ENCODE measurements around the gene RNU4-1.
"Not testable (repeated sequence)": the region's sequence is repeated elsewhere in the genome, so short reads cannot be mapped to it uniquely, and the experiment has no call there.

Gene RNU4-1

GRCh38 chr12:120292661-120293531 is at the start of gene RNU4-1:
Gene RNU4-1 (minus strand): TSS chr12:120293237.
- peak; percentile 92 for DNase-seq (ENCODE audit: low read depth)

- no peak for DNase-seq (ENCODE audit: low read depth)
Measured at GRCh38 chr12:120342175-120343038, 49.4 kb upstream of the RNU4-1 start.

GRCh38 chr12:120339256-120339655 is 46.2 kb upstream of the RNU4-1 start:
- no peak for DNase-seq (ENCODE audit: low read depth)

- no peak for DNase-seq (ENCODE audit: low read depth)
Measured at GRCh38 chr12:120337730-120338129, 44.7 kb upstream of the RNU4-1 start.

GRCh38 chr12:120336392-120336791 is 43.4 kb upstream of the RNU4-1 start:
- DNase-seq (ENCODE audit: low read depth) = not testable (repeated sequence)

- peak; percentile 12 for DNase-seq (ENCODE audit: low read depth)
Measured at GRCh38 chr12:120335447-120335846, 42.4 kb upstream of the RNU4-1 start.

GRCh38 chr12:120332523-120332922 is 39.5 kb upstream of the RNU4-1 start:
- DNase-seq (ENCODE audit: low read depth) = no peak

- no peak for DNase-seq (ENCODE audit: low read depth)
Measured at GRCh38 chr12:120332041-120332440, 39.0 kb upstream of the RNU4-1 start.

- DNase-seq (ENCODE audit: low read depth) = no peak
Measured at GRCh38 chr12:120331390-120331789, 38.4 kb upstream of the RNU4-1 start.

- no peak for DNase-seq (ENCODE audit: low read depth)
Measured at GRCh38 chr12:120328228-120328627, 35.2 kb upstream of the RNU4-1 start.

GRCh38 chr12:120327593-120327992 is 34.6 kb upstream of the RNU4-1 start, which contains the start of gene PLA2G1B:
Gene PLA2G1B (minus strand): TSS chr12:120327779. CDS start chr12:120327753, 26 bp downstream.
- DNase-seq (ENCODE audit: low read depth) = no peak

GRCh38 chr12:120324841-120325417 is 31.9 kb upstream of the RNU4-1 start:
- no peak for DNase-seq (ENCODE audit: low read depth)

GRCh38 chr12:120323772-120324171 is 30.7 kb upstream of the RNU4-1 start:
- no peak for DNase-seq (ENCODE audit: low read depth)

- DNase-seq (ENCODE audit: low read depth) = no peak
Measured at GRCh38 chr12:120321382-120322202, 28.6 kb upstream of the RNU4-1 start.

- DNase-seq (ENCODE audit: low read depth) = peak; percentile 98
Measured at GRCh38 chr12:120317224-120318105, 24.4 kb upstream of the RNU4-1 start.

GRCh38 chr12:120316798-120317223 is 23.8 kb upstream of the RNU4-1 start:
- no peak for DNase-seq (ENCODE audit: low read depth)

- DNase-seq (ENCODE audit: low read depth) = no peak
Measured at GRCh38 chr12:120314220-120314619, 21.2 kb upstream of the RNU4-1 start.

- DNase-seq (ENCODE audit: low read depth) = peak; percentile 89
Measured at GRCh38 chr12:120301962-120302815, 9.2 kb upstream of the RNU4-1 start, which contains the start of gene SIRT4. Gene SIRT4 (plus strand): TSS chr12:120302321. CDS start chr12:120303562, 1,241 bp downstream.

GRCh38 chr12:120292411-120292660 is 701 bp downstream of the RNU4-1 start:
- no peak for DNase-seq (ENCODE audit: low read depth)

Data from fibroblast of the conjunctiva (primary cell).